ENCODE measurements around the gene PITX2. TPM values are rescaled to one million over a fixed set of nuclear protein-coding genes. Genes with fewer than 3 reads are reported as not detected.

The PITX2 gene
- total RNA-seq, 2 experiments from 2014 or later: not detected

- intact Hi-C loops (cut with micrococcal nuclease): no loop called here
- Mint-ChIP-seq H3K27ac (no peak overlapping the region), H3K36me3 (peaks cover 14% of the 10 kb centered on the region), H3K4me1 (ENCODE audit: low read depth) (peaks cover 30% of the 10 kb centered on the region), H3K9me3 (no peaks in the 10 kb centered on the region), H3K27me3 (peaks cover 90% of the 10 kb centered on the region), H3K4me3 (no peak overlapping the region)
- ChIA-PET POLR2A (no interaction called here), CTCF (no interaction called here)
- DNase-seq: no peak
These were observed 5.0 kb downstream of the PITX2 start for GRCh38 chr4:110617646-110618580.

- CTCF ChIA-PET: interaction anchor here (0.7 kb wide), 1 partner anchor 10 kb away, joined by 3 read pairs; no protein-coding TSS in a partner anchor
- no peak for DNase-seq
- intact Hi-C loops (cut with micrococcal nuclease): no loop called here
These were observed 5.7 kb downstream of the PITX2 start for GRCh38 chr4:110617075-110617640.

GRCh38 chr4:110616238-110617074 lies 6.4 kb downstream of the PITX2 start:
- no peak overlapping the region for H3K4me3 Mint-ChIP-seq
- peaks cover 14% of the 10 kb centered on the region for H3K36me3 Mint-ChIP-seq
- CTCF ChIA-PET: interaction anchor here (0.7 kb wide), 1 partner anchor 10 kb away, joined by 3 read pairs; no protein-coding TSS in a partner anchor
- H3K27ac Mint-ChIP-seq: no peak overlapping the region
- intact Hi-C loops (cut with micrococcal nuclease): no loop called here
- peaks cover 90% of the 10 kb centered on the region for H3K27me3 Mint-ChIP-seq
- H3K4me1 Mint-ChIP-seq (ENCODE audit: low read depth): peaks cover 22% of the 10 kb centered on the region
- no peaks in the 10 kb centered on the region for H3K9me3 Mint-ChIP-seq
- POLR2A ChIA-PET: no interaction called here
- no peak for DNase-seq

More at GRCh38 chr4:110617075-110617640, 5.7 kb downstream of the PITX2 start:
- H3K27me3 Mint-ChIP-seq: peaks cover 90% of the 10 kb centered on the region
- H3K27ac Mint-ChIP-seq: no peak overlapping the region
- POLR2A ChIA-PET: no interaction called here
- peaks cover 27% of the 10 kb centered on the region for H3K4me1 Mint-ChIP-seq (ENCODE audit: low read depth)
- no peaks in the 10 kb centered on the region for H3K9me3 Mint-ChIP-seq
- H3K4me3 Mint-ChIP-seq: no peak overlapping the region
- H3K36me3 Mint-ChIP-seq: peaks cover 14% of the 10 kb centered on the region

- Mint-ChIP-seq H3K4me3 (no peak overlapping the region), H3K36me3 (peaks cover 12% of the 10 kb centered on the region), H3K27ac (no peak overlapping the region), H3K4me1 (ENCODE audit: low read depth) (peaks cover 17% of the 10 kb centered on the region), H3K9me3 (no peaks in the 10 kb centered on the region), H3K27me3 (peaks cover 88% of the 10 kb centered on the region)
- DNase-seq: no peak
- POLR2A ChIA-PET: no interaction called here
- CTCF ChIA-PET: no interaction called here
- intact Hi-C loops (cut with micrococcal nuclease): no loop called here
These were observed 7.3 kb downstream of the PITX2 start for GRCh38 chr4:110615353-110616237.

GRCh38 chr4:110614976-110615352 lies 7.9 kb downstream of the PITX2 start:
- Mint-ChIP-seq H3K27me3 (peaks cover 86% of the 10 kb centered on the region), H3K27ac (no peak overlapping the region), H3K9me3 (no peaks in the 10 kb centered on the region), H3K4me3 (no peak overlapping the region), H3K36me3 (peaks cover 10% of the 10 kb centered on the region), H3K4me1 (ENCODE audit: low read depth) (peaks cover 17% of the 10 kb centered on the region)
- DNase-seq: no peak
- intact Hi-C loops (cut with micrococcal nuclease): no loop called here
- CTCF ChIA-PET: no interaction called here
- POLR2A ChIA-PET: no interaction called here

- peaks cover 85% of the 10 kb centered on the region for H3K27me3 Mint-ChIP-seq
- intact Hi-C loops (cut with micrococcal nuclease): no loop called here
- peaks cover 15% of the 10 kb centered on the region for H3K4me1 Mint-ChIP-seq (ENCODE audit: low read depth)
- no peaks in the 10 kb centered on the region for H3K9me3 Mint-ChIP-seq
- POLR2A ChIA-PET: no interaction called here
- H3K27ac Mint-ChIP-seq: no peak overlapping the region
- CTCF ChIA-PET: no interaction called here
- H3K4me3 Mint-ChIP-seq: no peak overlapping the region
- DNase-seq: no peak
- peaks cover 10% of the 10 kb centered on the region for H3K36me3 Mint-ChIP-seq
These were observed 8.5 kb downstream of the PITX2 start for GRCh38 chr4:110614173-110614963.

- Mint-ChIP-seq H3K27me3 (peaks cover 84% of the 10 kb centered on the region), H3K36me3 (peaks cover 7% of the 10 kb centered on the region), H3K4me3 (no peak overlapping the region), H3K4me1 (ENCODE audit: low read depth) (peaks cover 15% of the 10 kb centered on the region), H3K9me3 (no peaks in the 10 kb centered on the region), H3K27ac (no peak overlapping the region)
- DNase-seq: no peak
- CTCF ChIA-PET: no interaction called here
- intact Hi-C loops (cut with micrococcal nuclease): loop anchor here (2.0 kb wide), 1 partner anchor 17 kb away; no protein-coding TSS in a partner anchor
- POLR2A ChIA-PET: no interaction called here
These were observed 9.1 kb downstream of the PITX2 start for GRCh38 chr4:110613745-110614144.

- ChIA-PET CTCF (no interaction called here), POLR2A (no interaction called here)
- Mint-ChIP-seq H3K9me3 (no peaks in the 10 kb centered on the region), H3K27ac (no peak overlapping the region), H3K4me3 (no peak overlapping the region), H3K4me1 (ENCODE audit: low read depth) (peaks cover 10% of the 10 kb centered on the region), H3K27me3 (peaks cover 84% of the 10 kb centered on the region), H3K36me3 (peaks cover under 1% of the 10 kb centered on the region)
- no peak for DNase-seq
- intact Hi-C loops (cut with micrococcal nuclease): loop anchor here (2.0 kb wide), 1 partner anchor 18 kb away; no protein-coding TSS in a partner anchor
These were observed 10.1 kb downstream of the PITX2 start for GRCh38 chr4:110612631-110613269.

GRCh38 chr4:110611968-110612447 lies 10.9 kb downstream of the PITX2 start:
- Mint-ChIP-seq H3K27ac (no peak overlapping the region), H3K4me1 (ENCODE audit: low read depth) (peaks cover 10% of the 10 kb centered on the region), H3K36me3 (no peaks in the 10 kb centered on the region), H3K27me3 (peaks cover 78% of the 10 kb centered on the region), H3K4me3 (no peak overlapping the region), H3K9me3 (no peaks in the 10 kb centered on the region)
- intact Hi-C loops (cut with micrococcal nuclease): loop anchor here (2.0 kb wide), 1 partner anchor 19 kb away; no protein-coding TSS in a partner anchor
- DNase-seq: no peak
- CTCF ChIA-PET: no interaction called here
- POLR2A ChIA-PET: no interaction called here

- H3K9me3 Mint-ChIP-seq: no peaks in the 10 kb centered on the region
- ChIA-PET POLR2A (no interaction called here), CTCF (no interaction called here)
- H3K27ac Mint-ChIP-seq: no peak overlapping the region
- DNase-seq: no peak
- no peaks in the 10 kb centered on the region for H3K36me3 Mint-ChIP-seq
- H3K4me1 Mint-ChIP-seq (ENCODE audit: low read depth): peaks cover 7% of the 10 kb centered on the region
- intact Hi-C loops (cut with micrococcal nuclease): no loop called here
- peaks cover 72% of the 10 kb centered on the region for H3K27me3 Mint-ChIP-seq
- H3K4me3 Mint-ChIP-seq: no peak overlapping the region
These were observed 11.7 kb downstream of the PITX2 start for GRCh38 chr4:110610940-110611831.

Measured in activated CD4-positive, alpha-beta memory T cell treated with anti-CD3 and anti-CD28 coated beads for 36 hours (primary cell).